Sigmoid colon (tissue), 4 donors: ENCODE data around the gene NUP98.

ENCODE experiments used
- EP300 ChIP-seq, 4 donors: sonication (generic); formaldehyde crosslinking; IDR thresholded peaks; one replicate each; pipeline ENCODE4 v1.6.1; 2017; ENCODE audit warnings: antibody characterized with exemption in 4 of 4
- POLR2A ChIP-seq, 2 donors: fragments of 450-650 bp; IDR thresholded peaks; one replicate each; pipeline ENCODE4 v1.6.1; 2016; ENCODE audit warnings: antibody characterized with exemption in 2 of 2, mild to moderate bottlenecking in 2 of 2, moderate library complexity in 2 of 2
- POLR2AphosphoS5 ChIP-seq, 4 donors: sonication (generic); formaldehyde crosslinking; IDR thresholded peaks; one replicate each; pipeline ENCODE4 v1.6.1; 2017; ENCODE audit warnings: antibody characterized with exemption in 4 of 4
- TF ChIP-seq, protein P1 (sequence below), 4 experiments: fragments of 450-650 bp in 3 of 4; fragments of 200-600 bp in 1 of 4; IDR thresholded peaks; one replicate each; pipeline ENCODE4 v1.5.1; 2016 to 2019; ENCODE audit warnings: antibody characterized with exemption in 4 of 4, mild to moderate bottlenecking in 3 of 4, moderate library complexity in 2 of 4

- TF ChIP-seq, protein P1, sequence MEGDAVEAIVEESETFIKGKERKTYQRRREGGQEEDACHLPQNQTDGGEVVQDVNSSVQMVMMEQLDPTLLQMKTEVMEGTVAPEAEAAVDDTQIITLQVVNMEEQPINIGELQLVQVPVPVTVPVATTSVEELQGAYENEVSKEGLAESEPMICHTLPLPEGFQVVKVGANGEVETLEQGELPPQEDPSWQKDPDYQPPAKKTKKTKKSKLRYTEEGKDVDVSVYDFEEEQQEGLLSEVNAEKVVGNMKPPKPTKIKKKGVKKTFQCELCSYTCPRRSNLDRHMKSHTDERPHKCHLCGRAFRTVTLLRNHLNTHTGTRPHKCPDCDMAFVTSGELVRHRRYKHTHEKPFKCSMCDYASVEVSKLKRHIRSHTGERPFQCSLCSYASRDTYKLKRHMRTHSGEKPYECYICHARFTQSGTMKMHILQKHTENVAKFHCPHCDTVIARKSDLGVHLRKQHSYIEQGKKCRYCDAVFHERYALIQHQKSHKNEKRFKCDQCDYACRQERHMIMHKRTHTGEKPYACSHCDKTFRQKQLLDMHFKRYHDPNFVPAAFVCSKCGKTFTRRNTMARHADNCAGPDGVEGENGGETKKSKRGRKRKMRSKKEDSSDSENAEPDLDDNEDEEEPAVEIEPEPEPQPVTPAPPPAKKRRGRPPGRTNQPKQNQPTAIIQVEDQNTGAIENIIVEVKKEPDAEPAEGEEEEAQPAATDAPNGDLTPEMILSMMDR (IDR thresholded peaks at IDR 0.05) = no peak
- no peak for TF ChIP-seq POLR2A (IDR thresholded peaks at IDR 0.05)
- no peak for TF ChIP-seq POLR2AphosphoS5 (IDR thresholded peaks at IDR 0.05)
- no peak for TF ChIP-seq EP300 (IDR thresholded peaks at IDR 0.05)
Observed at GRCh38 chr11:3720997-3721396, 76.4 kb downstream of the NUP98 start.
